Thyroid gland (tissue), 4 donors: ENCODE data around the gene RYR3.
"Not testable (repeated sequence)": the region's sequence is repeated elsewhere in the genome, so short reads cannot be mapped to it uniquely, and the experiment has no call there.

Source experiments
- POLR2A ChIP-seq, 2 donors: fragments of 450-650 bp; IDR thresholded peaks; one replicate each; pipeline ENCODE4 v1.6.1; 2017; ENCODE audit warnings: antibody characterized with exemption in 2 of 2, mild to moderate bottlenecking in 2 of 2, moderate library complexity in 1 of 2
- TF ChIP-seq, protein P1 (sequence below), 6 experiments: fragments of 200-600 bp in 3 of 6; fragments of 450-650 bp in 3 of 6; sonication (generic) in 3 of 6; IDR thresholded peaks; one replicate each; pipeline ENCODE4 v1.5.1; 2016 to 2019; ENCODE audit warnings: antibody characterized with exemption in 6 of 6, mild to moderate bottlenecking in 2 of 6, inconsistent platforms in 1 of 6, moderate library complexity in 1 of 6

DNA sequence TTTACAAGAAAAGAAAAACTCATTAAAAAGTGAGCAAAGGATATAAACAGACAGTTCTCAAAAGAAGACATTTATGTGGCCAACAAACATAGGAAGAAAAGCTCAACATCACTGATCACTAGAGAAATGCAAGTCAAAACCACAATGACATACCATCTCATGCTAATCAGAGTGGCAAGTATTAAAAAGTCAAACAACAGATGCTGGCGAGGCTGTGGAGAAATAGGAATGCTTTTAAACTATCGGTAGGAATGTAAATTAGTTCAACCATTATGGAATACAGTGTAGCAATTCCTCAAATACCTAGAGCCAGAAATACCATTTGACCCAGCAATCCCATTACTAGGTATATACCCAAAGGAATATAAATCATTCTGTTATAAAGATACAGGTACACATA is 267.1 kb downstream of the RYR3 start:
- TF ChIP-seq, protein P1, sequence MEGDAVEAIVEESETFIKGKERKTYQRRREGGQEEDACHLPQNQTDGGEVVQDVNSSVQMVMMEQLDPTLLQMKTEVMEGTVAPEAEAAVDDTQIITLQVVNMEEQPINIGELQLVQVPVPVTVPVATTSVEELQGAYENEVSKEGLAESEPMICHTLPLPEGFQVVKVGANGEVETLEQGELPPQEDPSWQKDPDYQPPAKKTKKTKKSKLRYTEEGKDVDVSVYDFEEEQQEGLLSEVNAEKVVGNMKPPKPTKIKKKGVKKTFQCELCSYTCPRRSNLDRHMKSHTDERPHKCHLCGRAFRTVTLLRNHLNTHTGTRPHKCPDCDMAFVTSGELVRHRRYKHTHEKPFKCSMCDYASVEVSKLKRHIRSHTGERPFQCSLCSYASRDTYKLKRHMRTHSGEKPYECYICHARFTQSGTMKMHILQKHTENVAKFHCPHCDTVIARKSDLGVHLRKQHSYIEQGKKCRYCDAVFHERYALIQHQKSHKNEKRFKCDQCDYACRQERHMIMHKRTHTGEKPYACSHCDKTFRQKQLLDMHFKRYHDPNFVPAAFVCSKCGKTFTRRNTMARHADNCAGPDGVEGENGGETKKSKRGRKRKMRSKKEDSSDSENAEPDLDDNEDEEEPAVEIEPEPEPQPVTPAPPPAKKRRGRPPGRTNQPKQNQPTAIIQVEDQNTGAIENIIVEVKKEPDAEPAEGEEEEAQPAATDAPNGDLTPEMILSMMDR (IDR thresholded peaks at IDR 0.05), result not testable (repeated sequence)
- not testable (repeated sequence) for TF ChIP-seq POLR2A (IDR thresholded peaks at IDR 0.05)
